Breast epithelium (tissue), 3 donors: ENCODE measurements around the gene PRPF19.

Experiments used
- CTCF ChIP-seq, 3 donors: fragments of 450-650 bp; IDR thresholded peaks; one replicate each; pipeline ENCODE4 v1.5.1; 2016 to 2017; ENCODE audit warnings: antibody characterized with exemption in 3 of 3, mild to moderate bottlenecking in 3 of 3, moderate library complexity in 3 of 3
- POLR2A ChIP-seq: fragments of 450-650 bp; IDR thresholded peaks from one replicate; pipeline ENCODE4 v1.6.1; 2016; ENCODE audit warnings: antibody characterized with exemption, mild to moderate bottlenecking, moderate library complexity

DNA sequence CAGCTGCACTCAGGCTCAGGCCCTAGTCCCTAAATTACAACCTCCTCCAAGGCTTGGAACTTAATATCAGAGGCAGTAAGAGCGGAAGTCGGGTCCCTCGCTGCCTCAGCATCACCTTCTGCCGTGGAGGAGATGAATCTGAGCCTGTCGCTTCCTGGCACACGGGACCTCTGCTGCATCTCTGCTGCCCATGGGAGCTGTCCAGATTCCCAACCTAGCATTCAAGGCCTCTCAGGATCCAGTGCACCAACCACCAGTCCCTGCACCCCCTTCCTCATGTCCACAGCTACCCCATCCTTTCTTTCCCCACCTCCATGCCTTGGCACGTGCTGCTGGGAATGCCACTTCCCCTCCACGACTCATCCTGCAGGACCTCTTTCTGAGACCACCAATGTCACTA lies 48.1 kb downstream of the PRPF19 start:
- no peak for TF ChIP-seq CTCF (IDR thresholded peaks at IDR 0.05)
- TF ChIP-seq POLR2A = no peak
